GM21786 (cell line): ENCODE data around the gene RALGAPA2.
"Not testable (repeated sequence)": the region's sequence is repeated elsewhere in the genome, so short reads cannot be mapped to it uniquely, and the experiment has no call there.

Source experiments
- ATAC-seq: cut with Tn5 transposase; IDR thresholded peaks from one replicate; pipeline ENCODE4 v1.9.1; 2021; ENCODE audit not compliant: unreplicated experiment

RALGAPA2 gene

DNA sequence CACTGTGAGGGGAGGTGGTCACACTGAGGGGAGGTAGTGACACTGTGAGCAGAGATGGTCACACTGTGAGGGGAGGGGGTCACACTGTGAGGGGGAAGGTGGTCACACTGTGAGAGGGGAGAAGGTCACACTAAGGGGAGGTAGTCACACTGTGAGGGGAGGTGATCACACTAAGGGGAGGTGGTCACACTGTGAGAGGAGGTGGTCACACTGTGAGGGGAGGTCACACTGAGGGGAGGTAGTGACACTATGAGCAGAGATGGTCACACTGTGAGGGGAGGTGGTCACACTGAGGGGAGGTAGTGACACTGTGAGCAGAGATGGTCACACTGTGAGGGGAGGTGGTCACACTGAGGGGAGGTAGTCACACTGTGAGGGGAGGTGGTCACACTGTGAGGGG, 356.9 kb downstream of the RALGAPA2 start:
- ATAC-seq = not testable (repeated sequence)

DNA sequence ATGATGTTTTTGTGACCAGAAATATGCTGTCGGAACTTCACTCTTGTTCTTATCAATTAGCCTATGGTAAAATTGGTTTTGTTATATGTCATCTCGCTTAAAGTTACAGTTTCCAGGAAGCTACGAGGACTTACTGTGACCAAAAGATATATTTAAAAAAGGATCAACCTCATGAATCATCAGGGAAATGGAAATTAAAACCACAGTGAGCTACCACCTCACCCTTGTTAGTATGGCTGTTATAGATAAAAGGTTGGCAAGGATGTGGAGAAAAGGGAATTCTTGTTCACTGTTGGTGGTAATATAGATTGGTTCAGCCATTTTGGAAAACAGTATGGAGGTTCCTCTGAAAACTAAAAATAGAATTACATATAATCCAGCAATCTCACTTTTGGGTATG, 358.9 kb downstream of the RALGAPA2 start:
- no peak for ATAC-seq

DNA sequence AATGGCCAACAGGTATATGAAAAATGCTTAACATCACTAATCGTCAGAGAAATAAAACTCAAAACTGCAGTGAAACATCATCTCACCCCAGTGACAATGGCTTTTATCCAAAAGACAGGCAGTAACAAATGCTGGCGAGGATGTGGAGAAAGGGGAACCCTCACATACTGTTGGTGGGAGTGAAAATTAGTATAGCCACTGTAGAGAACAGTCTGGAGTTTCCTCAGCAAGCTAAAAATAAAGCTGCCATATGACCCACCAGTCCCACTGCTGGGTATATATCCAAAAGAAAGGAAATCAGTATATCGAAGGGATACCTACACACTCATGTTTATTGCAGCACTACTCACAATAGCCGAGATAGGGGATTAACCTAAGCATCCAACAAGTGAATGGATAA, 368.0 kb downstream of the RALGAPA2 start:
- ATAC-seq = no peak

DNA sequence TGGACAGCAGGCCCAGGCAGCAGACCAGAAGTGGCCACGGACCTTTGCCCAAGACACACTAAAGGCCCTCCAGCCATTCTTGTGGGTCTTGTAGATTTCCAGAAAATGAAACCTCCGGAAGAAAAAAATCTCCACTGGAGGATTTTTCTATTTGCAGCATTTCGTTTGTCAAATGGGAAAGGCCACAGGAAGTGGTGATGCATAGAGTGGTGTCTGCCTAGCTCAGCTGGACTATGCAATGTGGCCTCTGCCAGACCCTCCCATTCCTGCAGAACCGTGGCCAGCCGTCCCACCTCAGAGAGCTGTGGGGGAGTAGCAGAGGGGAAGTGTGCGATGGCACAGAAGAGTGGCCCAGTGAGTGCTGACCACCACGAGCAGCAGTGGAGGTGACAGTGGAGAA, 368.5 kb downstream of the RALGAPA2 start:
- ATAC-seq = no peak
